GM06990 (cell line): ENCODE data around the gene LHB.

Experiments used
- DNase-seq: peaks from one replicate; pipeline ENCODE4 v3.0.0-alpha.2; 2011; ENCODE audit not compliant: insufficient read length; ENCODE audit errors: extremely low read depth
- H3K27me3 ChIP-seq: replicated peaks from 2 replicates; pipeline ENCODE4 v1.6.0; 2011; ENCODE audit warnings: low read length; ENCODE audit not compliant: control insufficient read depth, insufficient read depth
- H3K36me3 ChIP-seq: 2 replicates; pipeline ENCODE4 v1.5.1; 2011; ENCODE audit warnings: low read length; ENCODE audit not compliant: control insufficient read depth, insufficient read depth
- H3K4me3 ChIP-seq: replicated peaks from 2 replicates; pipeline ENCODE4 v1.5.1; 2011; ENCODE audit warnings: low read depth, mild to moderate bottlenecking, control low read depth, low read length
- TF ChIP-seq, protein P1 (sequence below): IDR thresholded peaks from 2 replicates; pipeline ENCODE4 v1.5.1; 2011; ENCODE audit warnings: low read length, control low read depth, mild to moderate bottlenecking, inconsistent platforms; ENCODE audit not compliant: insufficient read depth, poor library complexity, severe bottlenecking

The LHB gene

DNA sequence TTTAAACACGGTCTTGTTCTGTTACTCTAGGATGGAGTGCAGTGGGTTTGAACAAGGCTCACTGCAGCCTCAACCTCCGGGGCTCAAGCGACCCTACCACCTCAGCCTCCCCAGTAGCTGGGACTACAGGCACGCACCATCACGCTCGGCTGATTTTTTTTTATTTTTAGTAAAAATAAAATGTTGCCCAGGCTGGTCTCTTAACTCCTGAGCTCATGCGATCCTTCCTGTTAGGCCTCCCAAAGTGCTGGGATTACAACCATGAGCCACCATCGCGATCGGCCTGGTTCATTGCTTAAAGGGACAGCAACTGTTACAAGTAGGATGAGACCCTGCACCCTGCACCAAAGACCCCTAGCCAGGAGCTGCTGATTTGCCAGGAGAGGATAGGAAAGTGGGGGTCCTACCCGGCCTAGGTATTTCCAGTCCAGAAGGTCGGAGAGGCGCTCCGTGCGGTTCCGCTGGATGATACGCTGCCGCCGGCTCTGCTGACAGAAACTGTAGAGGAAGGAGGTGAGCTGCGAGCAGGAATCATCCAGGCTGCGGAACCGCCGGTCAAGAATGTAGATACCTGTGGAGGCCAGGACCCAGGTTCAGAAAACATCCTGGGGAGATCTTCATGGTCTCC is 46.6 kb downstream of the LHB start:
- H3K27me3 ChIP-seq, result no peaks in the 10 kb centered on the region
- H3K4me3 ChIP-seq, result no peak overlapping the region
- no peak for DNase-seq
- TF ChIP-seq, protein P1, sequence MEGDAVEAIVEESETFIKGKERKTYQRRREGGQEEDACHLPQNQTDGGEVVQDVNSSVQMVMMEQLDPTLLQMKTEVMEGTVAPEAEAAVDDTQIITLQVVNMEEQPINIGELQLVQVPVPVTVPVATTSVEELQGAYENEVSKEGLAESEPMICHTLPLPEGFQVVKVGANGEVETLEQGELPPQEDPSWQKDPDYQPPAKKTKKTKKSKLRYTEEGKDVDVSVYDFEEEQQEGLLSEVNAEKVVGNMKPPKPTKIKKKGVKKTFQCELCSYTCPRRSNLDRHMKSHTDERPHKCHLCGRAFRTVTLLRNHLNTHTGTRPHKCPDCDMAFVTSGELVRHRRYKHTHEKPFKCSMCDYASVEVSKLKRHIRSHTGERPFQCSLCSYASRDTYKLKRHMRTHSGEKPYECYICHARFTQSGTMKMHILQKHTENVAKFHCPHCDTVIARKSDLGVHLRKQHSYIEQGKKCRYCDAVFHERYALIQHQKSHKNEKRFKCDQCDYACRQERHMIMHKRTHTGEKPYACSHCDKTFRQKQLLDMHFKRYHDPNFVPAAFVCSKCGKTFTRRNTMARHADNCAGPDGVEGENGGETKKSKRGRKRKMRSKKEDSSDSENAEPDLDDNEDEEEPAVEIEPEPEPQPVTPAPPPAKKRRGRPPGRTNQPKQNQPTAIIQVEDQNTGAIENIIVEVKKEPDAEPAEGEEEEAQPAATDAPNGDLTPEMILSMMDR, result no peak
- H3K36me3 ChIP-seq, result peaks cover 18% of the 10 kb centered on the region

- Histone ChIP-seq H3K36me3 (peaks cover 17% of the 10 kb centered on the region), H3K4me3 (no peak overlapping the region), H3K27me3 (no peaks in the 10 kb centered on the region)
- DNase-seq, result no peak
- TF ChIP-seq, protein P1, result no peak
Measured at GRCh38 chr19:48969276-48970138, 47.4 kb downstream of the LHB start.

DNA sequence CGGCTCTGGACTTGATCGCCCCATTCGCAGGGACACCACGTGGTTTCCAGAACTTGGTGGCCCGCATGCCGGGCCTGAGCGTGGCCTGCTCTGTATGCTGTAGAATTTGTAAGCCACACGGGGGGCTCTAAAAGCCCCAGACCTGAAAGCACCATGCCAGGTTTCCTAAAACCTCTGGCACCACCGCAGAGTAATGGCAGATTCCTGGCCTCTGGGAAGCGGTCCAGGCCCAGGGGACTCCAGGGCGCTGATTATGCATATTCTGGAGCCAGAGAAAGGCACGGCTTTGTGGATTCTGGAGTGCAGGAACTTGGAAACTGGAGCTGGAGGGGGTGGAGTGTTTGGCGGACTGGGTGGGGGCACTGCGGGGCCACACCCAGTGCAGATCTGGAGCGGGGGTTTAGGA is 48.1 kb downstream of the LHB start:
- TF ChIP-seq, protein P1, result no peak
- no peak overlapping the region for H3K4me3 ChIP-seq
- no peak for DNase-seq
- peaks cover 17% of the 10 kb centered on the region for H3K36me3 ChIP-seq
- no peaks in the 10 kb centered on the region for H3K27me3 ChIP-seq

DNA sequence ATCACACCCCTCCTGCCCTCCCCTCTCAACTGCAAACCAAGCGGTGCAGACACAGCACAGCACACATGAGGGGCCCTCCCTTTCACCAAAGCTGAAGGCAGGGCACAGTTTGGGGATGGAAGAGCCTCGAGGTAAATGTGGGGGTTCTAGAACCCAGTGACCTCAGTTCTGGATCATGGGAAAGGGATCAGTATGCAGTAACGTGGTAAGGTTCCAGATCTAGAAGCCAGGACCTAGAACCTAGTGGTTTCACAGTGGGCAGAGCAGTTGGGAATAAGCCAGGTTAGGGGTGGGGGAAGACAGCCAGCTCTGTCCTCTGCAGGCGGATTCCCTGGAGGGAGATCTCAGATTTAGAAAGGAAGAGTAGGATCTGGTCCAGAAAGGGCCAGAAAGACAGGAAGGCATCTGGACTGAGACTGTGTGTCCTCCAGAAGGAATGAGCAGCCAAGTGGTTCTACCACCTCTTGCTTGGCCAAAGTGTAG is 48.7 kb downstream of the LHB start:
- TF ChIP-seq, protein P1, result no peak
- H3K27me3 ChIP-seq, result no peaks in the 10 kb centered on the region

DNA sequence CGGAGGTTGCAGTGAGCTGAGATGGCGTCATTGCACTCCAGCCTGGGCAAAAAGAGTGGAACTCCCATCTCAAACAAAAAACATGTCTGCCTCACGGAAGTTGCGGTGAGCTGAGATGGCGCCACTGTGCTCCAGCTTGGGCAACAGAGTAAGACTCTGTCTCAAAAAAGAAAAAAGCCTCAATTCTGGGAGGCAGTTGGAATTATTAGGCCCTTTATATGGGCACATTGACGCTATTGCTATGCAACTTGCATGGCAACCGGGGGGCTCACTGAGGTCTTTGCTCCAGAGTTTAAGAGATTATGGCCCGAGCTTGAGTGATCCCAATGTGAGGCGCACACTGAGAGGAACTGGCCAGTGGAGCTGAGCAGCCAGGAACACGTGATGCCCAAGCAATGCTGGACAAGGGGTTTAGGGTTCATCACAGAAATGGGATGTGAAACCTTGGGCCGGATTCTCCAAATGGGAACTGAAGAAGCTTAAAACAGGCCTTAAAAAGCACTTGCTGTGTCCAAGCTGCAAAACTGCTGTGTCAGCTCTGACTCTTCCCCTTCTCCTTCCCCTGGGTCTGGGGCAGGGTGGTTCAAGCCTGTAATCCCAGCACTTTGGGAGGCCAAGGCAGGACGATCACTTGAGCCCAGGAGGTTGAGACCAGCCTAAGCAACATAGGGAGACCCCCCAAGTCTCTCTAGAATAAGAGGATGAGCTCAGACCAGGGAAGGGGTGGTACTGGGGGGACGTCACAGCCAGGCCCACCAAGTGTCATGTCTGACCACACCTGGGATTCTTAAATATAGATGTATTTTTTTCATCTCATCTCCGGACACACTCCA is 49.3 kb downstream of the LHB start:
- Histone ChIP-seq H3K4me3 (no peak overlapping the region), H3K27me3 (no peaks in the 10 kb centered on the region), H3K36me3 (peaks cover 17% of the 10 kb centered on the region)
- DNase-seq, result no peak
- TF ChIP-seq, protein P1, result no peak

More for the DNA sequence above, 48.7 kb downstream of the LHB start:
- Histone ChIP-seq H3K36me3 (peaks cover 17% of the 10 kb centered on the region), H3K4me3 (no peak overlapping the region)
- no peak for DNase-seq
